Measurements from ENCODE around the gene CAMTA1. TPM values are rescaled to one million over a fixed set of nuclear protein-coding genes. Genes with fewer than 3 reads are reported as not detected.
"Not testable (repeated sequence)": the region's sequence is repeated elsewhere in the genome, so short reads cannot be mapped to it uniquely, and the experiment has no call there.

Gene CAMTA1
- total and polyA plus RNA-seq, 8 donors, result 13.0 to 54.2 (median 23.6) TPM

- Histone ChIP-seq H3K27me3 (no peaks in the 10 kb centered on the region), H3K9me3 (no peaks in the 10 kb centered on the region), H3K4me3 (no peak overlapping the region), H3K36me3 (no peaks in the 10 kb centered on the region), H3K4me1 (no peaks in the 10 kb centered on the region), H3K27ac (no peak overlapping the region)
- no peak for TF ChIP-seq CTCF (IDR thresholded peaks at IDR 0.05)
- FAIRE-seq (no peak), ATAC-seq (no peak), DNase-seq (no peak)
- WGBS, 2 donors, result 82 to 84% methylated on average over 4 of the region's 4 CpGs
- intact Hi-C loops (cut with DNase I), result no loop called here
Observed at GRCh38 chr1:7707527-7707926, 922.3 kb downstream of the CAMTA1 start.

- H3K27me3 ChIP-seq; intact Hi-C loops (cut with DNase I); H3K36me3 ChIP-seq; ATAC-seq; DNase-seq; FAIRE-seq; H3K27ac ChIP-seq; H3K4me3 ChIP-seq; H3K4me1 ChIP-seq; H3K9me3 ChIP-seq: not testable (repeated sequence)
- WGBS, 2 donors, result 83 to 91% methylated on average over 4 of the region's 4 CpGs
Observed at GRCh38 chr1:7708065-7708464, 922.8 kb downstream of the CAMTA1 start.

- ATAC-seq (no peak), DNase-seq (no peak), FAIRE-seq (no peak)
- Histone ChIP-seq H3K27ac (no peak overlapping the region), H3K4me3 (no peak overlapping the region), H3K9me3 (no peaks in the 10 kb centered on the region), H3K27me3 (no peaks in the 10 kb centered on the region), H3K36me3 (no peaks in the 10 kb centered on the region), H3K4me1 (no peaks in the 10 kb centered on the region)
- WGBS, 2 donors, result 65 to 77% methylated on average over 3 of the region's 3 CpGs
- no peak for TF ChIP-seq CTCF (IDR thresholded peaks at IDR 0.05)
- intact Hi-C loops (cut with DNase I), result no loop called here
Observed at GRCh38 chr1:7710859-7711258, 925.6 kb downstream of the CAMTA1 start.

- H3K27ac ChIP-seq, result no peak overlapping the region
- H3K9me3 ChIP-seq, result no peaks in the 10 kb centered on the region
- TF ChIP-seq CTCF (IDR thresholded peaks at IDR 0.05), result no peak
- H3K27me3 ChIP-seq, result no peaks in the 10 kb centered on the region
- no peak for FAIRE-seq
- DNase-seq, result no peak
- ATAC-seq, result no peak
- H3K36me3 ChIP-seq, result no peaks in the 10 kb centered on the region
- no peaks in the 10 kb centered on the region for H3K4me1 ChIP-seq
- intact Hi-C loops (cut with DNase I), result no loop called here
- no peak overlapping the region for H3K4me3 ChIP-seq
- 77 to 79% methylated on average over 8 of the region's 8 CpGs for WGBS, 2 donors
Observed at GRCh38 chr1:7712731-7713323, 927.6 kb downstream of the CAMTA1 start.

- FAIRE-seq, result no peak
Observed at GRCh38 chr1:7716506-7716905, 931.3 kb downstream of the CAMTA1 start.

More at GRCh38 chr1:7716506-7716905, 931.3 kb downstream of the CAMTA1 start:
- no peak for DNase-seq
- Histone ChIP-seq H3K36me3 (no peaks in the 10 kb centered on the region), H3K9me3 (no peaks in the 10 kb centered on the region), H3K27me3 (no peaks in the 10 kb centered on the region), H3K27ac (no peak overlapping the region), H3K4me3 (no peak overlapping the region), H3K4me1 (no peaks in the 10 kb centered on the region)
- 68 to 84% methylated on average over 4 of the region's 4 CpGs for WGBS, 2 donors
- ATAC-seq, result no peak
- intact Hi-C loops (cut with DNase I), result no loop called here
- no peak for TF ChIP-seq CTCF (IDR thresholded peaks at IDR 0.05)
